H9 (cell line): ENCODE data around the gene TENM4. TPM values are rescaled to one million over a fixed set of nuclear protein-coding genes. Genes with fewer than 3 reads are reported as not detected.

Source experiments
- DNase-seq: peaks from one replicate; pipeline ENCODE4 v3.0.0-alpha.2; 2017
- H2AFZ ChIP-seq: one replicate; pipeline ENCODE4 v1.6.1; 2013; ENCODE audit warnings: mild to moderate bottlenecking, low read length, control low read depth, moderate library complexity
- H2AK5ac ChIP-seq: 2 replicates; pipeline ENCODE4 v1.6.1; 2013; ENCODE audit warnings: low read length, control low read depth, mixed read lengths; ENCODE audit not compliant: insufficient read length
- H2BK120ac ChIP-seq: one replicate; pipeline ENCODE4 v1.6.1; 2013; ENCODE audit warnings: low read depth, mild to moderate bottlenecking, low read length, control low read depth, inconsistent platforms; ENCODE audit not compliant: poor library complexity, severe bottlenecking
- H2BK12ac ChIP-seq: 2 replicates; pipeline ENCODE4 v1.6.1; 2013; ENCODE audit warnings: low read length, control low read depth, mixed read lengths, low read depth; ENCODE audit not compliant: insufficient read length
- H2BK15ac ChIP-seq: 2 replicates; pipeline ENCODE4 v1.6.1; 2013; ENCODE audit warnings: low read depth, low read length, control low read depth
- H2BK20ac ChIP-seq: one replicate; pipeline ENCODE4 v1.6.1; 2013; ENCODE audit warnings: low read depth, mild to moderate bottlenecking, low read length, control low read depth, inconsistent platforms; ENCODE audit not compliant: poor library complexity, severe bottlenecking
- H2BK5ac ChIP-seq: 2 replicates; pipeline ENCODE4 v1.6.1; 2013; ENCODE audit warnings: low read length, control low read depth, mixed read lengths; ENCODE audit not compliant: insufficient read length
- H3K14ac ChIP-seq: 2 replicates; pipeline ENCODE4 v1.6.1; 2013; ENCODE audit warnings: low read length, control low read depth; ENCODE audit not compliant: insufficient read depth
- H3K18ac ChIP-seq: 2 replicates; pipeline ENCODE4 v1.6.1; 2013; ENCODE audit warnings: low read depth, mild to moderate bottlenecking, mixed read lengths, low read length, control low read depth; ENCODE audit not compliant: insufficient read length
- H3K23ac ChIP-seq: 2 replicates; pipeline ENCODE4 v1.6.1; 2013; ENCODE audit warnings: low read length, control low read depth, mixed read lengths, low read depth; ENCODE audit not compliant: insufficient read length
- H3K23me2 ChIP-seq: 2 replicates; pipeline ENCODE4 v1.6.1; 2013; ENCODE audit warnings: low read depth, mild to moderate bottlenecking, mixed read lengths, low read length, control low read depth; ENCODE audit not compliant: insufficient read length, poor library complexity, severe bottlenecking
- H3K27ac ChIP-seq: 2 replicates; pipeline ENCODE4 v1.5.1; 2013; ENCODE audit warnings: low read length, control low read depth, mixed read lengths, low read depth; ENCODE audit not compliant: insufficient read length
- H3K27me3 ChIP-seq: 2 replicates; pipeline ENCODE4 v1.6.1; 2013; ENCODE audit warnings: low read length, control low read depth, inconsistent platforms; ENCODE audit not compliant: insufficient read depth
- H3K4ac ChIP-seq: 2 replicates; pipeline ENCODE4 v1.6.1; 2013; ENCODE audit warnings: low read depth, mild to moderate bottlenecking, control low read depth, inconsistent platforms, low read length, moderate library complexity
- H3K4me1 ChIP-seq: 2 replicates; pipeline ENCODE4 v1.6.1; 2013; ENCODE audit warnings: low read length, control low read depth, inconsistent platforms; ENCODE audit not compliant: insufficient read depth
- H3K4me2 ChIP-seq: 2 replicates; pipeline ENCODE4 v1.6.1; 2013; ENCODE audit warnings: low read length, control low read depth, mixed read lengths; ENCODE audit not compliant: insufficient read length, insufficient read depth
- H3K56ac ChIP-seq: 2 replicates; pipeline ENCODE4 v1.6.1; 2013; ENCODE audit warnings: low read depth, mild to moderate bottlenecking, mixed read lengths, low read length, control low read depth; ENCODE audit not compliant: insufficient read length
- H3K79me1 ChIP-seq: 2 replicates; pipeline ENCODE4 v1.6.1; 2013; ENCODE audit warnings: low read depth, mild to moderate bottlenecking, moderate library complexity, low read length, control low read depth, inconsistent platforms; ENCODE audit not compliant: insufficient read depth, poor library complexity, severe bottlenecking
- H3K79me2 ChIP-seq: 2 replicates; pipeline ENCODE4 v1.6.1; 2013; ENCODE audit warnings: low read length, control low read depth, inconsistent platforms; ENCODE audit not compliant: insufficient read depth
- H3K9ac ChIP-seq: 2 replicates; pipeline ENCODE4 v1.6.1; 2013; ENCODE audit warnings: low read length, control low read depth, mixed read lengths; ENCODE audit not compliant: insufficient read length; ENCODE audit errors: extremely low read depth
- H3K9me3 ChIP-seq: one replicate; pipeline ENCODE4 v1.6.1; 2013; ENCODE audit warnings: low read depth, low read length, inconsistent platforms; ENCODE audit not compliant: control insufficient read depth
- H3T11ph ChIP-seq: one replicate; pipeline ENCODE4 v1.6.1; 2013; ENCODE audit warnings: mild to moderate bottlenecking, low read length, control low read depth, inconsistent platforms
- H4K20me1 ChIP-seq: one replicate; pipeline ENCODE4 v1.6.1; 2013; ENCODE audit not compliant: control insufficient read depth, insufficient read length, insufficient read depth
- H4K5ac ChIP-seq: 2 replicates; pipeline ENCODE4 v1.6.1; 2013; ENCODE audit warnings: low read depth, mild to moderate bottlenecking, mixed read lengths, low read length, control low read depth; ENCODE audit not compliant: insufficient read length
- H4K8ac ChIP-seq: replicated peaks from 2 replicates; pipeline ENCODE4 v1.6.1; 2013; ENCODE audit warnings: low read length, control low read depth, mixed read lengths, low read depth; ENCODE audit not compliant: insufficient read length
- H4K91ac ChIP-seq: 2 replicates; pipeline ENCODE4 v1.6.1; 2013; ENCODE audit warnings: low read depth, mild to moderate bottlenecking, moderate library complexity, mixed read lengths, low read length, control low read depth; ENCODE audit not compliant: insufficient read length
- H3K27ac Mint-ChIP-seq, 3 experiments: 2 replicates in 2 of 3; 3 replicates in 1 of 3; pipeline ENCODE4 v1.8.0; 2020 to 2021; ENCODE audit warnings: mixed read lengths in 3 of 3, mild to moderate bottlenecking in 1 of 3, moderate library complexity in 1 of 3
- H3K27me3 Mint-ChIP-seq: 2 replicates; pipeline ENCODE4 v1.8.0; 2021; ENCODE audit warnings: low read depth, mild to moderate bottlenecking, moderate library complexity, mixed read lengths
- H3K36me3 Mint-ChIP-seq, 3 experiments: 2 replicates in 2 of 3; 3 replicates in 1 of 3; pipeline ENCODE4 v1.8.0; 2020 to 2021; ENCODE audit warnings: low read depth in 3 of 3, mixed read lengths in 3 of 3; ENCODE audit not compliant: insufficient read depth in 1 of 3
- H3K4me1 Mint-ChIP-seq, 2 experiments: 2 replicates each; pipeline ENCODE4 v1.8.0; 2020; ENCODE audit warnings: mixed read lengths in 2 of 2
- H3K4me3 Mint-ChIP-seq, 2 experiments: 2 replicates in 1 of 2; 3 replicates in 1 of 2; pipeline ENCODE4 v1.8.0; 2020 to 2021; ENCODE audit warnings: mild to moderate bottlenecking in 2 of 2, mixed read lengths in 2 of 2, moderate library complexity in 1 of 2
- H3K9me3 Mint-ChIP-seq, 2 experiments: 2 replicates in 1 of 2; 3 replicates in 1 of 2; pipeline ENCODE4 v1.8.0; 2020; ENCODE audit warnings: mild to moderate bottlenecking in 2 of 2, mixed read lengths in 2 of 2, moderate library complexity in 1 of 2
- CTCF ChIP-seq: fragments of 200-600 bp; sonication (generic); conservative IDR thresholded peaks from 3 replicates; pipeline ENCODE4 v1.8.0; 2021; ENCODE audit warnings: antibody characterized with exemption, mild to moderate bottlenecking
- WGBS: extraction: QIAGEN DNeasy Blood & Tissue Kit; methylation state at CpG from one replicate; pipeline ENCODE4 v1.1.7; 2013; ENCODE audit warnings: missing lambda C conversion rate, low lambda C conversion rate, mixed read lengths; ENCODE audit not compliant: insufficient read length; ENCODE audit errors: extremely low coverage; 5-methylcytosine and 5-hydroxymethylcytosine counted together
- total RNA-seq: library from RNA; stranded (reverse); gene quantifications from 2 replicates; pipeline ENCODE4 v1.2.1, GENCODE V29; 2021

Gene TENM4
- total RNA-seq, 1 experiment from 2014 or later: 4.6 TPM

GRCh38 chr11:78744949-78745348, 695.9 kb downstream of the TENM4 start:
- peaks cover 3% of the 10 kb centered on the region for H3K27me3 Mint-ChIP-seq
- H3K23me2 ChIP-seq: no peaks in the 10 kb centered on the region
- DNase-seq: no peak

More at GRCh38 chr11:78744949-78745348, 695.9 kb downstream of the TENM4 start:
- Mint-ChIP-seq H3K9me3 (no peaks in the 10 kb centered on the region), H3K36me3 (no peaks in the 10 kb centered on the region), H3K4me3 (no peak overlapping the region), H3K27ac (no peak overlapping the region), H3K4me1 (peaks cover 6% of the 10 kb centered on the region in 2 experiments; a peak in 2 of 4 replicates)
- H2BK12ac ChIP-seq: no peak overlapping the region
- H3K27me3 ChIP-seq: no peaks in the 10 kb centered on the region
- no peaks in the 10 kb centered on the region for H4K20me1 ChIP-seq
- no peak for TF ChIP-seq CTCF
- no peak overlapping the region for H3K23ac ChIP-seq
- no peaks in the 10 kb centered on the region for H3K4me1 ChIP-seq
- no peak overlapping the region for H3K18ac ChIP-seq
- no peaks in the 10 kb centered on the region for H3K9me3 ChIP-seq
- no peak overlapping the region for H2BK120ac ChIP-seq
- no peak overlapping the region for H4K91ac ChIP-seq
- H2BK20ac ChIP-seq: no peak overlapping the region
- H3K9ac ChIP-seq: no peak overlapping the region
- no peak overlapping the region for H2BK15ac ChIP-seq
- H4K8ac ChIP-seq: no peak overlapping the region
- no peak overlapping the region for H3K4ac ChIP-seq
- H3K14ac ChIP-seq: no peak overlapping the region
- no peak overlapping the region for H2BK5ac ChIP-seq
- no peak overlapping the region for H3K27ac ChIP-seq
- no peak overlapping the region for H2AFZ ChIP-seq
- H2AK5ac ChIP-seq: no peak overlapping the region
- H4K5ac ChIP-seq: no peak overlapping the region
- H3T11ph ChIP-seq: no peak overlapping the region
- H3K56ac ChIP-seq: no peak overlapping the region
- no CpG with 5 or more reads among the region's 5 CpGs for WGBS
- H3K4me2 ChIP-seq: no peak overlapping the region
- H3K79me2 ChIP-seq: no peaks in the 10 kb centered on the region
- H3K79me1 ChIP-seq: no peaks in the 10 kb centered on the region
